ENCODE measurements around the gene APOA1. TPM values are rescaled to one million over a fixed set of nuclear protein-coding genes. Genes with fewer than 3 reads are reported as not detected.

Gene APOA1
- total RNA-seq, 1 donor from 2014 or later = 3.7 TPM

DNA sequence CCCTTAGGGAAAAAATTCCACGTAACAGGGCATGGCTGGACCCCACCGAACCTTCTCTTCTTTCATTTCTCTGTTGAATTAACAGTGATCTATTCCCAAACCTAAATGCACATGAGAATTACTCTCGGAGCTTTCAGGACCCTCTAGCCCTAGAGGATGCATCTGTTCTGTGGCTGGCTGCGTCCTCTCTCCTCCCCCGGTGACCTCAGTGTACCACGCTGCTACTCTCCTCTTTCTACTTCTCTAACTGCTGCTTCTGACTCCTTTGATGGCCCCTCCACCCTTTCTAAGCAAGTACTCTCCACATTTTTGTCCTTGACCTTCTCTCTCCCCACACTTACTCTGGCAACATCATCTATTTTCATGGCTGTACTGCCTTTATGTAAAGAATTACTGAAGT lies 12.1 kb upstream of the APOA1 start:
- no peak overlapping the region for H3K4me3 ChIP-seq (ENCODE audit: low read length in 3 of 3)
- H3K9ac ChIP-seq (ENCODE audit: low read depth in 1 of 3, low read length in 3 of 3) = no peak overlapping the region
- H3K4me1 ChIP-seq (ENCODE audit: control insufficient read depth in 3 of 3, insufficient read depth in 3 of 3, low read length in 3 of 3) = peaks cover 8 to 24% (median 19%) of the 10 kb centered on the region in 3 donors
- H3K27me3 ChIP-seq (ENCODE audit: control insufficient read depth in 3 of 3, insufficient read depth in 3 of 3, low read length in 3 of 3) = no peaks in the 10 kb centered on the region
- peaks cover 28 to 45% (median 29%) of the 10 kb centered on the region in 3 donors for H3K36me3 ChIP-seq (ENCODE audit: control insufficient read depth in 3 of 3, insufficient read depth in 3 of 3, low read length in 3 of 3)
- H3K27ac ChIP-seq (ENCODE audit: low read depth, low read length) = no peak overlapping the region
- no peaks in the 10 kb centered on the region for H3K9me3 ChIP-seq (ENCODE audit: control insufficient read depth in 3 of 3, low read length in 3 of 3)

DNA sequence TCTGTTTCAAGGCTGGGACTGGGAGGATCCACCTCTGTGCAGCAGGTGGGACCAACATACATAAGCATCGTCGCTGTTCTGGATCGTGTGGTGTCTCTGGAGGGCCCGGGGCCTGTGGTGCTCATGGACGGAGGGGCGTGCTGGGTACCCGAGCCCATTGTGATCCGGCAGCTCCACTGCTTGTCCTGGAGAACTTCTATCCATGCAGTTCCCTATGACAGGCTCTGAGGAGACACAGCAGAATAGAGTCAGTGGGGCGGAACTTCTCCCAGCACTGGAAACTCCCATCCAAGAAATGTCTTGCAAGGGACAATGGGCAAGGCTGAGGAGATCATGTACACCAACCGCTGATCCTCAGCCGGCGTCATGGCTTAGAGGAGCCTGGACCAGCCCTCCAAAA lies 11.6 kb upstream of the APOA1 start:
- Histone ChIP-seq H3K27ac (ENCODE audit: low read depth, low read length) (no peak overlapping the region), H3K4me1 (ENCODE audit: control insufficient read depth in 3 of 3, insufficient read depth in 3 of 3, low read length in 3 of 3) (peaks cover 8 to 24% (median 19%) of the 10 kb centered on the region in 3 donors), H3K27me3 (ENCODE audit: control insufficient read depth in 3 of 3, insufficient read depth in 3 of 3, low read length in 3 of 3) (no peaks in the 10 kb centered on the region), H3K4me3 (ENCODE audit: low read length in 3 of 3) (no peak overlapping the region), H3K9me3 (ENCODE audit: control insufficient read depth in 3 of 3, low read length in 3 of 3) (no peaks in the 10 kb centered on the region), H3K9ac (ENCODE audit: low read depth in 1 of 3, low read length in 3 of 3) (no peak overlapping the region), H3K36me3 (ENCODE audit: control insufficient read depth in 3 of 3, insufficient read depth in 3 of 3, low read length in 3 of 3) (peaks cover 29 to 43% (median 29%) of the 10 kb centered on the region in 3 donors)

DNA sequence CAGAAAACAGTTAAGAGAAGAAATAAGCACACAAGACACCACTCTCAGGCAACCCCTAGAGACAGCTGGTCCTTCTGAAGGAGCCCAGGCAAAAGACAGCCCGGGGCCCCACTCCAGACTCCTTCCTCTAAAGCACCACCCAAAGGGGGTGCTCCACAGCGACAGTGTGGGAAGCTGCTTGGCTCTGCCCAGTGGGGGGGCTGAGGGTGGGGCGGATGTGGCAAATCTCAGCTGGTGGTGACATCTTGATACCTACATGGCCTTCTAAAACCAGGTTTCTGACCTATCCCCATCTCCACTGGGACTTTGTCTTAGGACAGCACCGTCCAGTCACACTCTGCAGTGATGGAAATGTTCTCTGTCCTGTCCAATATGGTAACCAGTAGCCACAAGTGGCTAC lies 10.2 kb upstream of the APOA1 start:
- Histone ChIP-seq H3K9me3 (ENCODE audit: control insufficient read depth in 3 of 3, low read length in 3 of 3) (no peaks in the 10 kb centered on the region), H3K4me3 (ENCODE audit: low read length in 3 of 3) (no peak overlapping the region), H3K4me1 (ENCODE audit: control insufficient read depth in 3 of 3, insufficient read depth in 3 of 3, low read length in 3 of 3) (peaks cover 6 to 16% (median 11%) of the 10 kb centered on the region in 3 donors), H3K27ac (ENCODE audit: low read depth, low read length) (no peak overlapping the region), H3K9ac (ENCODE audit: low read depth in 1 of 3, low read length in 3 of 3) (no peak overlapping the region), H3K27me3 (ENCODE audit: control insufficient read depth in 3 of 3, insufficient read depth in 3 of 3, low read length in 3 of 3) (no peaks in the 10 kb centered on the region), H3K36me3 (ENCODE audit: control insufficient read depth in 3 of 3, insufficient read depth in 3 of 3, low read length in 3 of 3) (peaks cover 38 to 56% (median 41%) of the 10 kb centered on the region in 3 donors)

DNA sequence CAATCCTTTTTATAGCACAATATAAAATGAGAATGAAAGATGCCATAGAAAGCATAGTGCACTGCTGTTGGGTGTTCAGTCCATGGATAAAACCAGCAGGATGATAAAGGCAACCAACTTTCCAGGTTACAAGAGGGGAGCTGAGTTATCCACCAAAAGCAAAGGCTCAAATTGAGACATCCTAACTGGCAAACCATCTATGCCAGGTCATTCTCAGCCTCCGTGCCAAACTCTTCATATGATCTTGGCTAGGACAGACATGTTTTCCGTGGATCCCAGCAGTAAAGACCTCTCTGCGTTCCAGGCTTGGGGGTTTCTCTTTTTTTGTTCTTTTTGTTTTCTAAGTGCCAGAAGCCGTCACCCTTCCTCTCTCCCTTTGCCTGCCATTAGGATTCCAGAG lies 7.3 kb upstream of the APOA1 start:
- H3K36me3 ChIP-seq (ENCODE audit: control insufficient read depth in 3 of 3, insufficient read depth in 3 of 3, low read length in 3 of 3) = peaks cover 38 to 52% (median 41%) of the 10 kb centered on the region in 3 donors

DNA sequence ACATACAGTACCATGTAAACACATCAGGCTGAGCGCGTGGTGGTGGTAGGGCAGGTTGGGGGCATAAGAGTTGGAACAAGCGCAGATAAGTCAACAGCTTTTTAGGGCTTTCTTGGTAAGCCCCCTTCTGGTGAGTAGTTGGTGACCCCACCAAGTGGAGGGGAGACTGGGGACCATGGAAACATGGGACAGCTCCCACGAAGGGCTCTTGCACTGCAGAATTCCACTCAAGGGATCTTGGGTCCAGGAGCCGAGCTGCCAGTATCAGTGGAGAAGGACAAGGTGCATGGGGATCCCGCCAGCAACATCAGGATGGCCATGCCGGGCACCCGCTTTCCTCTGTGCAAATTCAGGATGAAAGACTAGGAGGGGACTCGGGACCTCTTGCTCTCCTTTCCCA lies 6.2 kb upstream of the APOA1 start:
- Histone ChIP-seq H3K4me1 (ENCODE audit: control insufficient read depth in 3 of 3, insufficient read depth in 3 of 3, low read length in 3 of 3) (peaks cover 2 to 14% (median 3%) of the 10 kb centered on the region in 3 donors), H3K4me3 (ENCODE audit: low read length in 3 of 3) (no peak overlapping the region), H3K9me3 (ENCODE audit: control insufficient read depth in 3 of 3, low read length in 3 of 3) (no peaks in the 10 kb centered on the region), H3K36me3 (ENCODE audit: control insufficient read depth in 3 of 3, insufficient read depth in 3 of 3, low read length in 3 of 3) (peaks cover 31 to 43% (median 41%) of the 10 kb centered on the region in 3 donors), H3K27ac (ENCODE audit: low read depth, low read length) (no peak overlapping the region), H3K9ac (ENCODE audit: low read depth in 1 of 3, low read length in 3 of 3) (no peak overlapping the region), H3K27me3 (ENCODE audit: control insufficient read depth in 3 of 3, insufficient read depth in 3 of 3, low read length in 3 of 3) (no peaks in the 10 kb centered on the region)

More for the DNA sequence above, 7.3 kb upstream of the APOA1 start:
- H3K9me3 ChIP-seq (ENCODE audit: control insufficient read depth in 3 of 3, low read length in 3 of 3) = no peaks in the 10 kb centered on the region
- peaks cover 2 to 9% (median 3%) of the 10 kb centered on the region in 3 donors for H3K4me1 ChIP-seq (ENCODE audit: control insufficient read depth in 3 of 3, insufficient read depth in 3 of 3, low read length in 3 of 3)
- no peak overlapping the region for H3K9ac ChIP-seq (ENCODE audit: low read depth in 1 of 3, low read length in 3 of 3)
- no peak overlapping the region for H3K4me3 ChIP-seq (ENCODE audit: low read length in 3 of 3)
- H3K27me3 ChIP-seq (ENCODE audit: control insufficient read depth in 3 of 3, insufficient read depth in 3 of 3, low read length in 3 of 3) = no peaks in the 10 kb centered on the region
- peak overlapping the region; percentile 33 for H3K27ac ChIP-seq (ENCODE audit: low read depth, low read length)

DNA sequence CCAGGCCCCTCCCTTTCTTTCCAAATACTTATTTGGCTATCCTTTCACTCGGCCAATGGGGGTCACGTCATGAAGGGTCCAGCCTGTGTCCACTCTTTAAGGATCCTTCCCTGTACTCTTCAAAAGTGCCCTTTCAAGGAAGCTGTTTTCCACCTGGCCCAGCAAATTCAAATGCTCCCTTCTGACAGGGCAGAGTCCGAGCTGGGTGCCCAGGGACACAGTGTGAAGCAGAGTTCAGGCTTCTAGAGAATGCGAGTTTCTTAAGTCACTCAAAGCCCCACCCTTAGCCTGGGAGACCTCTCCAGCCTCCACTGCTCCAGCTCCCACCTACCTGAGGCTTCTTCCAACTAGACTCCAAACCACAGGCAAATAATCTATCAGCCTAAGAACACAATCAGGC lies 5.5 kb upstream of the APOA1 start:
- no peaks in the 10 kb centered on the region for H3K9me3 ChIP-seq (ENCODE audit: control insufficient read depth in 3 of 3, low read length in 3 of 3)
- H3K27me3 ChIP-seq (ENCODE audit: control insufficient read depth in 3 of 3, insufficient read depth in 3 of 3, low read length in 3 of 3) = no peaks in the 10 kb centered on the region
- no peak overlapping the region for H3K27ac ChIP-seq (ENCODE audit: low read depth, low read length)
- peaks cover 30 to 42% (median 37%) of the 10 kb centered on the region in 3 donors for H3K36me3 ChIP-seq (ENCODE audit: control insufficient read depth in 3 of 3, insufficient read depth in 3 of 3, low read length in 3 of 3)
- no peak overlapping the region for H3K9ac ChIP-seq (ENCODE audit: low read depth in 1 of 3, low read length in 3 of 3)
- H3K4me1 ChIP-seq (ENCODE audit: control insufficient read depth in 3 of 3, insufficient read depth in 3 of 3, low read length in 3 of 3) = peaks cover 2 to 14% (median 3%) of the 10 kb centered on the region in 3 donors
- no peak overlapping the region for H3K4me3 ChIP-seq (ENCODE audit: low read length in 3 of 3)

DNA sequence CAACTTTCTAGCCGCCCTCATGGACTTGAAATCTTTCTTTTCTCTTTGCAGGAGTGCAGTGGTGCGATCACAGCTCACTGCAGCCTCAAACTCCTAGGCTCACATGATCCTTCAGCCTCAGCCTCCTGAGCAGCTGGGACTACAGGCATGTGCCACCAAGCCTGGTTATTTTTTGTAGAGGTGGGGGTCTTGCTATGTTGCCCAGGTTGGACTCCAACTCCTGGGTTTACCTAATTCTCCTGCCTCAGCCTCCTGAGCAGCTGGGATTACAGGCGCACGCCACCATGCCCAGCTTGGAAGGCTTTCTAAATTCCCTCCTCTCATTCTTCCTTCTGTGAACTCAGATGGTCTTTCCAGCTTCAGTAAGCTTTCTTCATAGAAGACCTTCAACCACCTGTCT lies 4.7 kb upstream of the APOA1 start:
- H3K9ac ChIP-seq (ENCODE audit: low read depth in 1 of 3, low read length in 3 of 3) = no peak overlapping the region
- peaks cover 2 to 14% (median 3%) of the 10 kb centered on the region in 3 donors for H3K4me1 ChIP-seq (ENCODE audit: control insufficient read depth in 3 of 3, insufficient read depth in 3 of 3, low read length in 3 of 3)
- no peaks in the 10 kb centered on the region for H3K9me3 ChIP-seq (ENCODE audit: control insufficient read depth in 3 of 3, low read length in 3 of 3)
- no peaks in the 10 kb centered on the region for H3K27me3 ChIP-seq (ENCODE audit: control insufficient read depth in 3 of 3, insufficient read depth in 3 of 3, low read length in 3 of 3)
- no peak overlapping the region for H3K27ac ChIP-seq (ENCODE audit: low read depth, low read length)
- peaks cover 22 to 34% (median 29%) of the 10 kb centered on the region in 3 donors for H3K36me3 ChIP-seq (ENCODE audit: control insufficient read depth in 3 of 3, insufficient read depth in 3 of 3, low read length in 3 of 3)
- H3K4me3 ChIP-seq (ENCODE audit: low read length in 3 of 3) = no peak overlapping the region

DNA sequence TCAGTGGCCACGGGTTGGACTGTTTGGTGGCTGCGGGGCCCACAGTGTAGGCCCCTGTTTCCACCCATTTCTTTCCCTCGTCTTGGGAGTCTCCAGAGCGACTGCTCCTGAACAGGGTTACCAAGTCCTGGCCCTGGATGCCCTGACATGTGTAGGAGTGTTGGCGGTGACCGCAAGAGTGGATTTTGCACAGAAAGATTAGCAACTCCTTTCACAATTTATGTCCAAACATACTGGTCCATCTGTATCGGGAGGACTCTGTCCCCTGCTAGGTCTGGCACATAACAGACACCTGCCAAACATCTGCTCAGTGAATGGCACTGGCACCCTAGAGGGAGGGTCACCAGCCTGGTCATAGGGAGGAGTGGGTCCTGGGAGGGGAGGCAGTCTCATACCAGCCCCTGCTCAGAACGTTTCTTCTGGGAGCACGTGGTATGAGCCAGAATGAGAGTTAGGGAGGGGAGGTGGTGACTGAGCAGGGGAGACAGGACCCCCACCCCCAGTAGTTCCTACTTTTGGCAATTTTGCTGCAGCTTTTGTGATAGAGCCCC lies 3.4 kb upstream of the APOA1 start:
- Histone ChIP-seq H3K36me3 (ENCODE audit: control insufficient read depth in 3 of 3, insufficient read depth in 3 of 3, low read length in 3 of 3) (peaks cover 9 to 21% (median 16%) of the 10 kb centered on the region in 3 donors), H3K9me3 (ENCODE audit: control insufficient read depth in 3 of 3, low read length in 3 of 3) (no peaks in the 10 kb centered on the region), H3K27ac (ENCODE audit: low read depth, low read length) (no peak overlapping the region), H3K9ac (ENCODE audit: low read depth in 1 of 3, low read length in 3 of 3) (no peak overlapping the region), H3K27me3 (ENCODE audit: control insufficient read depth in 3 of 3, insufficient read depth in 3 of 3, low read length in 3 of 3) (no peaks in the 10 kb centered on the region), H3K4me3 (ENCODE audit: low read length in 3 of 3) (no peak overlapping the region), H3K4me1 (ENCODE audit: control insufficient read depth in 3 of 3, insufficient read depth in 3 of 3, low read length in 3 of 3) (peaks cover 9 to 24% (median 11%) of the 10 kb centered on the region in 3 donors)

DNA sequence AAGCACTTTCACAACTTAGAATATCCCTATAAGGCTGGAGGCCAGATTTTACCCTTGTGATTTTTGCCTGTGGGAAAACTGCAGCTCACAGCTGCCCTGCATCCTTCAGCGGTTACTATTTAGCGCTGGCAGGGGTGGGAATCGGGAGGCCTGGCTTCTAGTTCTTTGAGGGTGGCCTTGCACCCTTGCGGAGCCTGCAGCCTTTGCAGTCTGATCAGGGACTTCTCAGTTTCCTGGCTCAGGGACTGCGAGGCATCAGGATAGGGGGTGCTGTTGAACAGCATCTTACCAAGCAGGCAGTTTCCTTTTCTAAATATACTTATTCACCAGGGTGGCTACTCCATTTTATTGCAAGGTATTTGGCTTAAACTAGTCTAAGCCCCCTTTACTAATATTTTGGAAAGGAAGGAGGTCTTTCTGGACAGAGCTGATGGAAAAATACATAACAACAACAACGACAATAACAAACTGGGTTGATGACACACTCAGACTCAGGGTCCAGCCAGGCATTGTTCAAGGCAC lies 2.9 kb upstream of the APOA1 start:
- Histone ChIP-seq H3K36me3 (ENCODE audit: control insufficient read depth in 3 of 3, insufficient read depth in 3 of 3, low read length in 3 of 3) (peaks cover 9 to 18% (median 14%) of the 10 kb centered on the region in 3 donors), H3K27me3 (ENCODE audit: control insufficient read depth in 3 of 3, insufficient read depth in 3 of 3, low read length in 3 of 3) (no peaks in the 10 kb centered on the region), H3K27ac (ENCODE audit: low read depth, low read length) (no peak overlapping the region), H3K9ac (ENCODE audit: low read depth in 1 of 3, low read length in 3 of 3) (no peak overlapping the region), H3K4me1 (ENCODE audit: control insufficient read depth in 3 of 3, insufficient read depth in 3 of 3, low read length in 3 of 3) (peaks cover 12 to 29% (median 17%) of the 10 kb centered on the region in 3 donors), H3K4me3 (ENCODE audit: low read length in 3 of 3) (no peak overlapping the region), H3K9me3 (ENCODE audit: control insufficient read depth in 3 of 3, low read length in 3 of 3) (no peaks in the 10 kb centered on the region)

DNA sequence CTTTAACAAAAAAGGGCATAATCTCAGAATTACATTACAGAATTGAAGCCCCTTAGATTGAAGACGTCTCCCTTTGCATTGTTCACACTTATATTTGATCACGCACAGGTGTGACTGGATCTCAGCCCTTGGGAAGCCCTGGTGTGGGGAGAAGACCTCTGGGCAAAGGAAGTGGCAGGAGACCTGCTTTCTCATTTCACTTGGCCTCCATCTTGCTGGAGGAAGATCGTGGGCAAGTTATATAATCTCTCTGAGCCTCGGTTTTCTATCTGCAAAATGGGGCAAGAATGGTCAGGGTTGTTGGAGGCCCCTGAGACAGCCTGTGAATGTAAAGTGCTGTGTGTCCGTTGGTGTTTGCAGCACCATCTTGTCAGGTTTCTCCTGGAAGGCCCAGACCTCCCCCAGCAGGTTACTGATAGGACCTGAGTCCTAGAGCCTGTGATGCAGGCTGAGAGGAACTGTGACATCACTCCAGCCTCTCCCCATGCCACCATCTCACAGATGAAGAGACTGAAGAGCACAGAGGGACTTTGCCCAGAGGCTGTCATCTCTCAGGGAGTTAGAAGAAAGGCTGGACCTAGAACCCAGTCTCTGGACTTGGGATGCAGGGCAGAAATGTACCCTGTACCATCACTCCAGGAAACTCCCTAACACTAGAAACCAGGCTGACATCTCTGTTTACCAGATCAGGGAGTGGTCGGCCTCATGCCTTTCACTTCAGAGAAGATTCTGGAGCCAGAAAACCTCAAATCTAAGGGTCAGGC lies 1.1 kb upstream of the APOA1 start:
- Histone ChIP-seq H3K4me1 (ENCODE audit: control insufficient read depth in 3 of 3, insufficient read depth in 3 of 3, low read length in 3 of 3) (peaks cover 15 to 33% (median 21%) of the 10 kb centered on the region in 3 donors), H3K4me3 (ENCODE audit: low read length in 3 of 3) (no peak overlapping the region), H3K9me3 (ENCODE audit: control insufficient read depth in 3 of 3, low read length in 3 of 3) (no peaks in the 10 kb centered on the region), H3K36me3 (ENCODE audit: control insufficient read depth in 3 of 3, insufficient read depth in 3 of 3, low read length in 3 of 3) (peaks cover 4 to 7% (median 7%) of the 10 kb centered on the region in 3 donors), H3K27ac (ENCODE audit: low read depth, low read length) (no peak overlapping the region), H3K9ac (ENCODE audit: low read depth in 1 of 3, low read length in 3 of 3) (no peak overlapping the region), H3K27me3 (ENCODE audit: control insufficient read depth in 3 of 3, insufficient read depth in 3 of 3, low read length in 3 of 3) (no peaks in the 10 kb centered on the region)

All from skeletal muscle tissue (tissue), 4 donors.